ENCODE measurements around the gene CHURC1.

- TF ChIP-seq PREB (CRISPR knock-in tag; IDR thresholded peaks at IDR 0.05; ENCODE audit: borderline replicate concordance) (no peak), CTCF (IDR thresholded peaks at IDR 0.05) (no peak), MXD4 (CRISPR knock-in tag; IDR thresholded peaks at IDR 0.05; ENCODE audit: borderline replicate concordance) (no peak), NR2C2 (CRISPR knock-in tag; IDR thresholded peaks at IDR 0.05) (no peak), ATF2 (CRISPR knock-in tag; IDR thresholded peaks at IDR 0.05; ENCODE audit: borderline replicate concordance, low read depth) (no peak), GTF2I (CRISPR knock-in tag; conservative IDR thresholded peaks at IDR 0.05) (no peak), ZNF532 (CRISPR knock-in tag; IDR thresholded peaks at IDR 0.05; ENCODE audit: borderline replicate concordance) (no peak), NFYB (CRISPR knock-in tag; conservative IDR thresholded peaks at IDR 0.05; ENCODE audit: low read depth) (no peak), ZNF121 (CRISPR knock-in tag; IDR thresholded peaks at IDR 0.05) (no peak), ZNF416 (CRISPR knock-in tag; IDR thresholded peaks at IDR 0.05) (no peak), STAT6 (CRISPR knock-in tag; conservative IDR thresholded peaks at IDR 0.05; ENCODE audit: low read depth) (no peak), IRF2 (CRISPR knock-in tag; IDR thresholded peaks at IDR 0.05; ENCODE audit: borderline replicate concordance, low read depth) (no peak), SP1 (CRISPR knock-in tag; conservative IDR thresholded peaks at IDR 0.05) (no peak)
Measured at GRCh38 chr14:64865109-64865508, 49.1 kb upstream of the CHURC1 start.
